Neural progenitor cell (in vitro differentiated cells): ENCODE measurements around the gene ZNF618. TPM values are rescaled to one million over a fixed set of nuclear protein-coding genes. Genes with fewer than 3 reads are reported as not detected.

Experiments used
- DNase-seq: peaks from one replicate; pipeline ENCODE4 v3.0.0-alpha.2; 2016; ENCODE audit warnings: low spot score
- H2AFZ ChIP-seq: fragments of 200-600 bp; sonication (generic); replicated peaks from 2 replicates; pipeline ENCODE4 v1.6.1; 2016; ENCODE audit warnings: antibody characterized with exemption
- H3F3A ChIP-seq: fragments of 200-600 bp; sonication (generic); 2 replicates; pipeline ENCODE4 v1.6.1; 2016; ENCODE audit warnings: antibody characterized with exemption, low read depth
- H3K27ac ChIP-seq: fragments of 200-600 bp; sonication (generic); 2 replicates; pipeline ENCODE4 v1.5.1; 2016; ENCODE audit warnings: mild to moderate bottlenecking
- H3K27me3 ChIP-seq: fragments of 200-600 bp; sonication (generic); 2 replicates; pipeline ENCODE4 v1.6.1; 2016; ENCODE audit warnings: mild to moderate bottlenecking, moderate library complexity
- H3K36me3 ChIP-seq: fragments of 200-600 bp; sonication (generic); 2 replicates; pipeline ENCODE4 v1.5.1; 2016
- H3K4me1 ChIP-seq: fragments of 200-600 bp; sonication (generic); 2 replicates; pipeline ENCODE4 v1.6.1; 2016; ENCODE audit warnings: mixed run types
- H3K4me2 ChIP-seq: fragments of 200-600 bp; sonication (generic); 2 replicates; pipeline ENCODE4 v1.6.1; 2016
- H3K4me3 ChIP-seq: fragments of 200-600 bp; sonication (generic); 2 replicates; pipeline ENCODE4 v1.5.1; 2016
- H3K79me2 ChIP-seq: fragments of 200-600 bp; sonication (generic); 2 replicates; pipeline ENCODE4 v1.6.1; 2016; ENCODE audit warnings: low read depth
- H3K9ac ChIP-seq: fragments of 200-600 bp; sonication (generic); 2 replicates; pipeline ENCODE4 v1.6.1; 2016
- H3K9me3 ChIP-seq: fragments of 200-600 bp; sonication (generic); 2 replicates; pipeline ENCODE4 v1.5.1; 2016; ENCODE audit warnings: low read depth
- H4K20me1 ChIP-seq: fragments of 200-600 bp; sonication (generic); 2 replicates; pipeline ENCODE4 v1.6.1; 2016; ENCODE audit warnings: low read depth
- H3K27ac Mint-ChIP-seq: 3 replicates; pipeline ENCODE4 v1.8.0; 2021; ENCODE audit warnings: mixed read lengths
- H3K27me3 Mint-ChIP-seq: 2 replicates; pipeline ENCODE4 v1.8.0; 2022; ENCODE audit warnings: low read depth, mild to moderate bottlenecking, inconsistent platforms, moderate library complexity, mixed read lengths; ENCODE audit not compliant: insufficient read depth
- H3K36me3 Mint-ChIP-seq: 3 replicates; pipeline ENCODE4 v1.8.0; 2021; ENCODE audit warnings: mixed read lengths
- H3K4me1 Mint-ChIP-seq: 3 replicates; pipeline ENCODE4 v1.8.0; 2021; ENCODE audit warnings: mixed read lengths
- H3K4me3 Mint-ChIP-seq: 3 replicates; pipeline ENCODE4 v1.8.0; 2021; ENCODE audit warnings: mild to moderate bottlenecking, moderate library complexity, mixed read lengths
- H3K9me3 Mint-ChIP-seq: 3 replicates; pipeline ENCODE4 v1.8.0; 2020; ENCODE audit warnings: mixed read lengths
- EZH2 ChIP-seq: fragments of 200-600 bp; sonication (generic); IDR thresholded peaks from 2 replicates; pipeline ENCODE4 v1.6.1; 2017; ENCODE audit warnings: antibody characterized with exemption, mild to moderate bottlenecking, moderate library complexity
- EZH2phosphoT487 ChIP-seq: fragments of 200-600 bp; sonication (generic); IDR thresholded peaks from 2 replicates; pipeline ENCODE4 v1.6.1; 2017; ENCODE audit warnings: antibody characterized with exemption
- total RNA-seq: library from RNA; depleted of rRNA; stranded (reverse); fragments of >200 nt; gene quantifications from 2 replicates; pipeline ENCODE4 v1.2.3, GENCODE V29; 2015; ENCODE audit warnings: low replicate concordance
- TF ChIP-seq, protein P1 (sequence below): fragments of 200-600 bp; sonication (generic); IDR thresholded peaks from 2 replicates; pipeline ENCODE4 v1.5.1; 2017; ENCODE audit warnings: antibody characterized with exemption, mild to moderate bottlenecking

Gene ZNF618
- total RNA-seq, 1 donor from 2014 or later, result 10.5 TPM

GRCh38 chr9:113930390-113930783, 54.3 kb downstream of the ZNF618 start:
- H3K36me3 ChIP-seq, result no peaks in the 10 kb centered on the region
- H3K4me3 ChIP-seq, result no peak overlapping the region
- H3K79me2 ChIP-seq, result peaks cover 99% of the 10 kb centered on the region
- peaks cover 51% of the 10 kb centered on the region for H4K20me1 ChIP-seq
- Mint-ChIP-seq H3K4me1 (peaks cover 3% of the 10 kb centered on the region), H3K36me3 (peaks cover 26% of the 10 kb centered on the region), H3K27ac (no peak overlapping the region), H3K9me3 (peaks cover 36% of the 10 kb centered on the region), H3K27me3 (no peaks in the 10 kb centered on the region), H3K4me3 (no peak overlapping the region)
- no peaks in the 10 kb centered on the region for H3F3A ChIP-seq
- H3K9me3 ChIP-seq, result peaks cover 17% of the 10 kb centered on the region
- H3K4me2 ChIP-seq, result no peak overlapping the region
- H3K27ac ChIP-seq, result no peak overlapping the region
- no peaks in the 10 kb centered on the region for H3K27me3 ChIP-seq
- H2AFZ ChIP-seq, result no peak overlapping the region
- no peak for TF ChIP-seq EZH2phosphoT487
- TF ChIP-seq, protein P1, sequence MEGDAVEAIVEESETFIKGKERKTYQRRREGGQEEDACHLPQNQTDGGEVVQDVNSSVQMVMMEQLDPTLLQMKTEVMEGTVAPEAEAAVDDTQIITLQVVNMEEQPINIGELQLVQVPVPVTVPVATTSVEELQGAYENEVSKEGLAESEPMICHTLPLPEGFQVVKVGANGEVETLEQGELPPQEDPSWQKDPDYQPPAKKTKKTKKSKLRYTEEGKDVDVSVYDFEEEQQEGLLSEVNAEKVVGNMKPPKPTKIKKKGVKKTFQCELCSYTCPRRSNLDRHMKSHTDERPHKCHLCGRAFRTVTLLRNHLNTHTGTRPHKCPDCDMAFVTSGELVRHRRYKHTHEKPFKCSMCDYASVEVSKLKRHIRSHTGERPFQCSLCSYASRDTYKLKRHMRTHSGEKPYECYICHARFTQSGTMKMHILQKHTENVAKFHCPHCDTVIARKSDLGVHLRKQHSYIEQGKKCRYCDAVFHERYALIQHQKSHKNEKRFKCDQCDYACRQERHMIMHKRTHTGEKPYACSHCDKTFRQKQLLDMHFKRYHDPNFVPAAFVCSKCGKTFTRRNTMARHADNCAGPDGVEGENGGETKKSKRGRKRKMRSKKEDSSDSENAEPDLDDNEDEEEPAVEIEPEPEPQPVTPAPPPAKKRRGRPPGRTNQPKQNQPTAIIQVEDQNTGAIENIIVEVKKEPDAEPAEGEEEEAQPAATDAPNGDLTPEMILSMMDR, result no peak
- no peak overlapping the region for H3K9ac ChIP-seq
- no peak for DNase-seq
- peaks cover 15% of the 10 kb centered on the region for H3K4me1 ChIP-seq

DNA sequence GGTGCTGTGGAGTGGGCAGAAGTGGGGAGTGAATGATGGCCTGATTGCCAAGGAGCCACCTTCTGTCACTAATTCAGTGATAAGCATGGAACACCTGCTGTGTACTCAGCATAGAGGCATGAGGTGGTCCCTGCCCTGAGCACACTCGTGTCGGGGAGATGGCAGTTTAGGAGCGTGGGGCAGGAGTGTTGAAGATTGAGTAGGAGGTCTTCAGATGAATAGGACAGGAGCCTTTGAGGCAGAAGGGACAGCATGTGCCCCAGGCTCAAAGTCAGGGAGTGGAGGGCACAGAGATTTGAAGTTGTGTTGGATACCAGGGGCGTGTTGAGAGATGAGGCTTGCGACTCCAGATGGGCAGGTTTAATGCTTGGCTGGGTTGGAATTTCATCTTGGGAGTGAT, 55.0 kb downstream of the ZNF618 start:
- H3K4me1 ChIP-seq, result peaks cover 18% of the 10 kb centered on the region
- no peaks in the 10 kb centered on the region for H3K27me3 ChIP-seq
- TF ChIP-seq EZH2phosphoT487 (no peak), EZH2 (no peak)
- TF ChIP-seq, protein P1, result no peak
- peaks cover 10% of the 10 kb centered on the region for H3K9me3 ChIP-seq
- no peaks in the 10 kb centered on the region for H3K27me3 Mint-ChIP-seq
- no peak overlapping the region for H3K4me3 ChIP-seq
- H2AFZ ChIP-seq, result no peak overlapping the region
- H3K9me3 Mint-ChIP-seq, result peaks cover 28% of the 10 kb centered on the region
- H3K4me3 Mint-ChIP-seq, result no peak overlapping the region
- no peak for DNase-seq
- no peak overlapping the region for H3K9ac ChIP-seq
- H3K79me2 ChIP-seq, result peaks cover 99% of the 10 kb centered on the region
- no peaks in the 10 kb centered on the region for H3F3A ChIP-seq
- peaks cover 58% of the 10 kb centered on the region for H4K20me1 ChIP-seq
- no peaks in the 10 kb centered on the region for H3K36me3 ChIP-seq
- H3K4me2 ChIP-seq, result no peak overlapping the region
- H3K36me3 Mint-ChIP-seq, result peaks cover 20% of the 10 kb centered on the region
- no peak overlapping the region for H3K27ac ChIP-seq
- peaks cover 6% of the 10 kb centered on the region for H3K4me1 Mint-ChIP-seq
- no peak overlapping the region for H3K27ac Mint-ChIP-seq

DNA sequence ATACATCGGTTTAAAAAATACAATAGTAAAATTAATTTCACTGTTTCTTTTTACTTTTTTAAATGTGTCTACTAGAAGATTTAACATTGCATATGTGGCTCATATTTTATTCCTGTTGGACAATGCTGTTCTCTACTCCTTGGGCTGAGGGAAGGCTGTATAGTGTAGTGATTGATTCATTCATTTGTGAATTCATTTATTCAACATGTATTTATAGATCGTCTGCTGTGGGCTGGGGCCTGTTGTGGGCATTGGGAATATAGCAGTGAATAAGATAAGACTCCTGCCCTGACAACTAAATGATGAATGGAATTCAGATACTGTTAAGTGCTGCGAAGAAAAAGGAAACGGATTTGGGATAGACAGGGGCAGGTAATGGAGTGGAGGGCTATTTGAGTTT, 55.7 kb downstream of the ZNF618 start:
- no peak for DNase-seq
- H3K4me1 Mint-ChIP-seq, result peaks cover 6% of the 10 kb centered on the region
- Histone ChIP-seq H3F3A (no peaks in the 10 kb centered on the region), H3K27me3 (no peaks in the 10 kb centered on the region), H4K20me1 (peaks cover 65% of the 10 kb centered on the region), H3K4me1 (peaks cover 18% of the 10 kb centered on the region), H3K9me3 (peaks cover 6% of the 10 kb centered on the region), H3K4me3 (no peak overlapping the region), H3K36me3 (no peaks in the 10 kb centered on the region), H3K27ac (no peak overlapping the region), H3K4me2 (no peak overlapping the region), H2AFZ (no peak overlapping the region), H3K79me2 (peaks cover 99% of the 10 kb centered on the region), H3K9ac (no peak overlapping the region)
- no peaks in the 10 kb centered on the region for H3K27me3 Mint-ChIP-seq
- no peak overlapping the region for H3K4me3 Mint-ChIP-seq
- TF ChIP-seq EZH2 (no peak), EZH2phosphoT487 (no peak)
- TF ChIP-seq, protein P1, result no peak
- no peak overlapping the region for H3K27ac Mint-ChIP-seq
- peaks cover 22% of the 10 kb centered on the region for H3K9me3 Mint-ChIP-seq
- H3K36me3 Mint-ChIP-seq, result peaks cover 15% of the 10 kb centered on the region
